ENCODE measurements around the gene PAAF1.
"Not testable (repeated sequence)": the region's sequence is repeated elsewhere in the genome, so short reads cannot be mapped to it uniquely, and the experiment has no call there.

Gene PAAF1, protein sequence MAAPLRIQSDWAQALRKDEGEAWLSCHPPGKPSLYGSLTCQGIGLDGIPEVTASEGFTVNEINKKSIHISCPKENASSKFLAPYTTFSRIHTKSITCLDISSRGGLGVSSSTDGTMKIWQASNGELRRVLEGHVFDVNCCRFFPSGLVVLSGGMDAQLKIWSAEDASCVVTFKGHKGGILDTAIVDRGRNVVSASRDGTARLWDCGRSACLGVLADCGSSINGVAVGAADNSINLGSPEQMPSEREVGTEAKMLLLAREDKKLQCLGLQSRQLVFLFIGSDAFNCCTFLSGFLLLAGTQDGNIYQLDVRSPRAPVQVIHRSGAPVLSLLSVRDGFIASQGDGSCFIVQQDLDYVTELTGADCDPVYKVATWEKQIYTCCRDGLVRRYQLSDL

DNA sequence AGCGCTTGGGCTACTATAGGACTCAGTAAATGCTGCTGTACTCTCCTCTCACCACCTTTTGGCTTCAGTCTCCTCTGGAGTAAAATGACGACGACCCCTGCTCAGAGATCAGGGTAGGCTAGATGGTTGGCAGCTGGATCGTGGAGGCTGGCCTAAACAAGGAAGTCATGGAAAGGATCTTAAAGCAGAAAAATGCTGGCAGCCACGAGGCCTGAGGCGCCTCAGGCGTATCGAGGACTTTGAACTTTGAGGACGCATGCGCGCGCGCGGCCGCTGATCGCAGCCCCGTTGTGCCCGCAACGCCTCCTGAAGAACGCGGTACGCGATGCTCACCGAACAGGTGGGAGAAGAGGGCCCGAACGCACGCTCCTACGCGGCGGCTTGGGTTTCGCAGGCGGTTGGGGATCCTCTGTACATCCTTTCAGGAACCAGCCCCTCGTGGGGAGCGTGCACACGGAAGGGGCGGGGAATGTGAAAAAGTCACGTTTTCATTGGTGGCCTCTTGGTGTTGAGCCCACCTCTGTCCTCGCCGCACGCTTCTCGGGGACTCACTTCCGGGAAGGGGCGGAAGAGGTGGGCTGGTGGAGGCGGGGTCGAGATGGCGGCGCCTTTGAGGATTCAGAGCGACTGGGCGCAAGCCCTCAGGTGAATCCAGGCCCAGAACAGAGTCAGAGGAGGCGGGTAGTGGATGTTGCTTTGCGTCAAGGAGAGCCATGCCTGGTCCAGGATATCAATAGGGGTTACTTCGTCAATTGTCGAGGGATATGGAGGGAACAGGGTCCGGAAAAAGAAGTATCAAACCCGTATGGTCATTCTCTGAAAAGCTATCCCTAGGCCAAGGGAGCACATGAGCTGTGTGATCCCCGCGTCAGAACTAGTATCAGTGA is at the start of gene PAAF1, which contains the start of gene COA4:
Gene PAAF1 (plus strand): TSS at position 576 of the 887 bp plus-strand sequence. CDS start 23 bp downstream, at position 599.
Gene COA4 (minus strand): TSS at position 423 of the 887 bp plus-strand sequence. CDS start 3,468 bp downstream, outside the sequence.
- peak; percentile 100 for DNase-seq

DNA sequence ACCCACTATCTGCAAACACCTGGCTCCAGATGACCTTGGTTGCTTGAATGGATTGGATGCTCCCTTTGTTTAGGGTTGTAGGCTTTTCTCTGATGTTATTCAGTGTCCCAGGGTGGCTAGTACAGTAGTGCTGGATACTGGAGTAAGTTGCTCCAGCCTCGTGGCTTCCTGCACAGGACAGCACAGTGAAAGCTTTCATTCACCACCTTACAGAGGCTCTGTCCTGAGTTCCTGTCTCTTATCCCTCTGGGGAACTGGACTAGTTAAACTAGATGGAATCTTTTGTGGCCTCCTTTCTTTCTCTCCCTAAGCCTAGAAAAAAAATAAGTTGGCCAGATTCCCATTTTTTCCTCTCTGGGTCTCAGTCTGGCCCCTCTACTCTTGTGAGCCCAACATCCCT is 46.5 kb upstream of the PAAF1 start:
- DNase-seq, result no peak

- DNase-seq, result no peak
Measured at GRCh38 chr11:73833067-73833466, 43.7 kb upstream of the PAAF1 start.

GRCh38 chr11:73838443-73839122 is 38.2 kb upstream of the PAAF1 start:
- no peak for DNase-seq

DNA sequence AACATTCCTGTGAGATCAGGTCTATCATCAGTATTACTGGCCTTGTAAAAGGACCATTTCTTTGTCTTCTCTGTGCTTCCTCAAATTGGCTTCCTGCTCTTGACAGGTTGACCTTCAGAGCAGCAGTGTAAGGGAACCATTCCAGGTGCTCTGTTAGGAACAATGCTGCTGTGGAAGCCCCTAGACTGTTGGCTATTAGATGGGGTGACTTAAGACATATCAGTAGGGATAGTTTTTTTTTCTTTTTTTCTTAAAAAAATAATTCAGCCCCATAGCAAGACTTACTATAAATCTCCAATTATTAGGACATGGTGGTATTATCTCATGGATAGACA is 37.7 kb upstream of the PAAF1 start:
- no peak for DNase-seq

DNA sequence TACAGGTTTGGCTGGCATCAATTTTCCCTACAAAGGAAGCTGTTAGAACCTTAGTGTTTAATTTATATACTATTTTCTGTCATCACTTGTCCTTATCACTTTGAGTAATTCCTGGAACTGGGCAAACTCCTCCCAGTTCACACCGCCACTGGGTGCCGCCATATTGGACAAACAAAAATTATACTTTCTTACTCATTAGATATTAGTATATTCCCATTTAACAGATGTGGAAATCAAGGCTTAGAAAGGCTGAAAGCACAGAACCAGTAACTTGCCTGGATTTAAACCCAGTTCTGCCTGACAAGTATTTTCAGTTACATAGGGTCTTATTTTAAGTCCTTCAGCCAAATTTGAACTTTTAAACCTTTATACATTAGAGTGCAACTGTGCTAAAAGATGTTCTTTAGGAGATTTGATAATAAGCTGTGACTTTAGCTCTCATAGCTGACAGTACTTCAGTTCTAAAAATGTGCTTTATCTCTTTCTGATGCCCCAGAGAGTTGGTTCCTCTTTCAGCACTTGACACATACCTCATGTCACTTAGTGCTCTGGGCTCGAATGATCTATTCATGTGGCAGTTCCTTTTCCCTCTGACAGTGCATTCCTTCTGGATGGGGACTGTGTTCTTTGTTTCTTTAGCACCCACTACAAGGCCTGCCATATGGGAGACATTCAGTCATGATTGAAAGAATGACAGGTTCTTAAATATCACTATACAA is 25.6 kb upstream of the PAAF1 start:
- no peak for DNase-seq

DNA sequence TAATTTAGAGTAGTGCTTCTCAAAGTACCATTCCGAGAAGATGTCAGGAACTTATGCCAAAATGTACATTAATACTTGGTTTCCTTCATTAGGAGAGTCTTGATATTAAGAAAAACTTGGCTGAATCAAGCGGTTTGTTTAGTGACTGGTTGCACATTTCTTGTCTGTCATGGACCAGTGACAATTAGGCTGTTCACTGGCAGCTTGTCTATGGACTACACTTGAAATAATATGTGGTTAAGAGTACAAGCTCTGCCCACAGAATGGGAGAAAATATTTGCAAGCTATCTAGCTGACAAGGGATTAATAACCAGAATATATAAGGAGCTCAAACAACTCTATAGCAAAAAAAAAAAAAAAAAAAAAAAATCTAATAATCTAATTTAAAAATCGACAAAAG is 24.8 kb upstream of the PAAF1 start:
- DNase-seq, result peak; percentile 97

DNA sequence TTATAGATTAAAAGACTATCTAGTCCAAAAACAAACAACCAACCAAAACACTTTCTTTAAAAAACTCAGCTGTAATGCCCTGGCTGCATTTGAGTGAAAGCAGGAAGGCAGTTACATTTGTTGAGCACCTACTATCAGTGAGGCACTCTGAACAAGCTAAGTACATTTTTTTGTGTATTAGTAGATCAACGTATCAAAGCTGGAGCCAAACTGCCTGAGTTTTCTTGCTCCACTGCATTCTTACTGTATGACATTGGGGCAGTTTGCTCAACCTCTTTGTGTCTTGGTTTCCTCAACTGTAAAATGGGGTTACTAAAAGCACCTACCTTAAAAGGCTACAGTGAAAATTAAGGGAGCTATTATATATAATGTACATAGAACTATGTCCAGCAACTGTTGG is 22.1 kb upstream of the PAAF1 start:
- no peak for DNase-seq

DNA sequence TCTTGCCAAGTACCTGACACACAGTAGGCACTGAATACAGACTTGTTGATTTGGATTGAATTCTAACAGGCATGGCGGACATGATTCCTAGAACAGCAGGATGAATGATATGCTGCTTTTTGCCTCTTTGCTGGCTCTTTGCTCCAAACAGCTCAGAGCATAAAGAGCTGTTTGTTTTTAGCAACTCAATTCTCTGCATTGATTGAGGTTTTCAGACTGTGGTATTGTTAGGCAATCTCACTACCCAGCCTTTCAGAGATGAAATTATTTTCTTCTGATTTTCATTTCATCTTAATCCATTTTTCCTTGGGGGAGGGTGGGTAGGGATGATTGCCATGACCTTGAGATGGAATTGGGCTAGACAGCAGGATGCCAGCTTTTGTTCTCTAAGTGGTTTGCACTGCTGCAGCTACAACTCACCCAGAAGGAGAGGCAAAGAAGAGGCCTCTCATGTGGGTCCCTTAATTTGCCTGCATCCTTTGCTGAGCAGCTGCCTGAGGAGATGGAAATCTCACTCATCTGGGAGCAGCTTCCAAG is 20.7 kb upstream of the PAAF1 start:
- DNase-seq, result peak; percentile 97

DNA sequence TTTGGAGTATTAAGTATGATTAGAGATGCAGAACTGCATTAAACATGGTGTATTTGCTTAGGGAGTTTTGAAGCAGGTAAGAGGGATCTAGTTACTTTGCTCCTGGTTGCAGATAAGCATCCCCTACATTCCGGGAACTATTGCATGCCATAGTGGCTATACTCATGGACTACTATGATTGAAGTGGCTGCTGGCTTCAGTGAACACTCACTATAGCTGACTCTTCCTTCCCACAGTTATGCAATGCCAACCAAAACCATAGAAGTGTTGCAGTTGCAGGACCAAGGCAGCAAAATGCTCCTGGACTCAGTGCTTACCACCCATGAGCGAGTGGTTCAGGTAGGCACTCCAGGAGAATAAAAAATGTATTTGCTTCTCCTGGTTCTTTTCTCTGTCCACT is 17.1 kb upstream of the PAAF1 start:
- DNase-seq, result peak; percentile 25

- no peak for DNase-seq
Measured at GRCh38 chr11:73860202-73860601, 16.6 kb upstream of the PAAF1 start.

- peak; percentile 94 for DNase-seq
Measured at GRCh38 chr11:73862986-73863385, 13.8 kb upstream of the PAAF1 start.

DNA sequence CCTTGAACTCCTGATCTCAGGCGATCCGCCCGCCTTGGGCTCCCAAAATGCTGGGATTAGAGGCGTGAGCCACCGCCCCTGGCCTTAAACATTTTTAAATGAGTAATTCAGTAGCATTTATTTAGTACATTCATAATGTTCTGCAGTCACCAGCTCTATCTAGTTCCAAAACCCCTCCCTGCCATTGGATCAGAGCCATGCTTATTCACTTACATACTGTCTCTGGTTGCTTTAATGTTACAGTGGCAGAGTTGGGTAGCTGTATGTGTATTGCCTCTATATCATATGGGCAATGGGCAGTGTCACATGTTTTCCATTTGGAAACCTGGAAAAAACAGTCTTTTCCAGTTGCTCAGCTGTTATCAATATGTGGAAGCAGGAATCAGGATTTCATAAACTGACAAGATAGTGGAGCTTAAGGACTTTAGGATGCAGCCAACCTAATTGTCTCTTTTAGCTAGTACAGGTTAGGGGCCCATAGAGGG is 10.7 kb upstream of the PAAF1 start:
- DNase-seq, result no peak

GRCh38 chr11:73866586-73866996 is 10.2 kb upstream of the PAAF1 start:
- no peak for DNase-seq

GRCh38 chr11:73869332-73869949 is 7.4 kb upstream of the PAAF1 start:
- DNase-seq, result peak; percentile 65

DNA sequence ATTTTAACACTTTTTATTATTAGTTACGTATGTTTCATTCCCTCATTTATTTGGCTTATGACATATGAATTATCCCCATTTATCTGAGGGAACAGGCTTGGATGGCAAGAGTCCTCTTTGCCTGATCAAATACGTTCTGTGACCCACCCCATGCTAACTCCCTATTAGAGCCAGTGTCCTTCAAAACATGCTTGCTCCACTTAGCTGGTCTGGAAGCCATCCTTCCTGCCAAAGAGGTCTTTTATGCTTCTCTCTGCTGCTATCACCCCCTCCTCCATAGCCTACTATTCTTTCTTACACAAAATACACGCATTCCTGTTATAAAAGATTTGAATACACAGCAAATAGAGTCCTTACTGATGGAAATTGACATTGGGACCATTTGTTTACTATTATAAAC is 6.5 kb upstream of the PAAF1 start:
- DNase-seq, result no peak

- DNase-seq, result no peak
Measured at GRCh38 chr11:73872749-73873357, 3.9 kb upstream of the PAAF1 start.

DNA sequence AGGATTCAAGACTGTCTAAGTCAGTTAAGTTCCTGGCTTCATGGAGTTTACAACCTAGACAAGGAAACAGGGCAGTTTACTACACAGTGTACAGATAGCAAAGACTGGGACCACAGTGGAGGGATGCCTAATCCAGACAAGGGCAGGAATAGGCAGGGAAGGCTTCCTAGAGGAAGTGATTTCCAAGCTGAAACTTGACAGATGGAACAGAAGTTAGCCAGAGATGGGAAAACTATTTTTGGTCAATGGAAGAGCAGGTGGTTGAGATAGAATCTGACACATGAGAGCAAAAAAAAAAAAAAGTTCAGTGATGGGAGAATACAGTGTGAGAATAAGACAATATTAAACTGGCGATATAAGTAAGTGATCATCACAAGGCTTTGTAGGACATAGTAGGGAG is 1.4 kb upstream of the PAAF1 start:
- no peak for DNase-seq

DNA sequence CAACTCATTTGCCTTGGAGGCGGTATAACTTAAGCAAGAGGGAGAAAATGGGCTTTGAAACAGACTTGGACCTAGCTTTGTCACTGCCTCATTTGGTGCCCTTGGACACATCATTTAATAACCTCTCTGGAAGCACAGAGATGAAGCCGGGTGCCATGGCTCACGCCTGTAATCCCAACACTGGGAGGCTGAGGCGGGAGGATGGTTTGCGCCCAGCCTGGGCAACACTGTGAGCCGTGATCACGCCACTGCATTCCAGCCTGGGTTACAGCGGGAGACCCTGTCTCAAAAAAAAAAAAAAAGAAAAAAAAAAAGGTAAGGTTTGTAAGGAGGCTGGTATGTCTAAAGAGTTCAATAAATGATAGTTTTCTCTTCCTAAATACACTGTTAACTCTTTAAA is 959 bp upstream of the PAAF1 start:
- no peak for DNase-seq

DNA sequence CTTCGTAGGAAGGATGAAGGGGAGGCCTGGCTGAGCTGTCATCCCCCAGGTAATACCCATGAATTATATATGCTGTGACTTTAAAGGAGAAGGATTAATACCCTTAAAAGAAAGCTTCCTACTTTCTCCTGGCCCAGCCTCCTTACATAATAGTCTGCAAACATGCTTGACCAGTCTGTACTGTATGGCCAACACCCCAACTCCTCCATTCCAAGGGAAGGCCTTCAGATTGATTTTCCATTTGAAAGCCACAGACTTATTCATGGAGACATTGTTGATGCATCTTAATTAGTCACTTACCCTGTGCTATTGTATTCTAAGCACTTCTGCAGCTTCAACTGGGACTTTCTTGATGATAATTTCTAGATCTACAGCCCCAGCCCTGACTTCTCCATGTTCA is 2.0 kb downstream of the PAAF1 start:
- no peak for DNase-seq

GRCh38 chr11:73880449-73880848 is 3.6 kb downstream of the PAAF1 start:
- DNase-seq, result not testable (repeated sequence)
